Epithelial cell of esophagus (primary cell): Measurements from ENCODE around the gene AGAP3.

ENCODE experiments used
- DNase-seq: peaks from one replicate; pipeline ENCODE4 v3.0.0; 2010; ENCODE audit warnings: low read depth
- H3K4me3 ChIP-seq: 2 replicates; pipeline ENCODE4 v1.5.1; 2011; ENCODE audit warnings: mild to moderate bottlenecking, low read length, control low read depth
- TF ChIP-seq, protein P1 (sequence below): IDR thresholded peaks from 2 replicates; pipeline ENCODE4 v1.5.1; 2011; ENCODE audit warnings: low read depth, mild to moderate bottlenecking, low read length, control low read depth, inconsistent platforms; ENCODE audit not compliant: insufficient read depth; ENCODE audit errors: missing control alignments

AGAP3 gene

DNA sequence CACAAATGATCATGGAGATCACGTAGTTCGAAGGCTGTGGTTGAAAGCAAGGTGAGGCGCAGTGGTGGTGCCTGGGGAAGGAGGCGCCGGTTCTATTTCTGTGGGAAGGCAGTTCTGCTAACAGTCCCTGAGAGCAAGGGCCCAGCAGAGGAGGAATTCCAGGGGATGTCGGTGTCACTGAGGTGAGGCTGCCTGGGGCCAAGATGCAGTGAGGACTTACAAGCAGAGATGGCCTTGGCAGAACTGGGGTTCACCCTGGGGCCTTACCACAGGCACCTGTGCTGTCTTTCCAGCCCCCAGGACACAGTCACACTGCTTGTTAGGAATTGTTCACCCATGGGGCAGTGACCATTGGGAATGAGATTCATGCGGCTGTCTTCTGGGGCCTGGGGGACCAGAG, 54.6 kb downstream of the AGAP3 start:
- TF ChIP-seq, protein P1, sequence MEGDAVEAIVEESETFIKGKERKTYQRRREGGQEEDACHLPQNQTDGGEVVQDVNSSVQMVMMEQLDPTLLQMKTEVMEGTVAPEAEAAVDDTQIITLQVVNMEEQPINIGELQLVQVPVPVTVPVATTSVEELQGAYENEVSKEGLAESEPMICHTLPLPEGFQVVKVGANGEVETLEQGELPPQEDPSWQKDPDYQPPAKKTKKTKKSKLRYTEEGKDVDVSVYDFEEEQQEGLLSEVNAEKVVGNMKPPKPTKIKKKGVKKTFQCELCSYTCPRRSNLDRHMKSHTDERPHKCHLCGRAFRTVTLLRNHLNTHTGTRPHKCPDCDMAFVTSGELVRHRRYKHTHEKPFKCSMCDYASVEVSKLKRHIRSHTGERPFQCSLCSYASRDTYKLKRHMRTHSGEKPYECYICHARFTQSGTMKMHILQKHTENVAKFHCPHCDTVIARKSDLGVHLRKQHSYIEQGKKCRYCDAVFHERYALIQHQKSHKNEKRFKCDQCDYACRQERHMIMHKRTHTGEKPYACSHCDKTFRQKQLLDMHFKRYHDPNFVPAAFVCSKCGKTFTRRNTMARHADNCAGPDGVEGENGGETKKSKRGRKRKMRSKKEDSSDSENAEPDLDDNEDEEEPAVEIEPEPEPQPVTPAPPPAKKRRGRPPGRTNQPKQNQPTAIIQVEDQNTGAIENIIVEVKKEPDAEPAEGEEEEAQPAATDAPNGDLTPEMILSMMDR = no peak
- DNase-seq = no peak
- no peak overlapping the region for H3K4me3 ChIP-seq

DNA sequence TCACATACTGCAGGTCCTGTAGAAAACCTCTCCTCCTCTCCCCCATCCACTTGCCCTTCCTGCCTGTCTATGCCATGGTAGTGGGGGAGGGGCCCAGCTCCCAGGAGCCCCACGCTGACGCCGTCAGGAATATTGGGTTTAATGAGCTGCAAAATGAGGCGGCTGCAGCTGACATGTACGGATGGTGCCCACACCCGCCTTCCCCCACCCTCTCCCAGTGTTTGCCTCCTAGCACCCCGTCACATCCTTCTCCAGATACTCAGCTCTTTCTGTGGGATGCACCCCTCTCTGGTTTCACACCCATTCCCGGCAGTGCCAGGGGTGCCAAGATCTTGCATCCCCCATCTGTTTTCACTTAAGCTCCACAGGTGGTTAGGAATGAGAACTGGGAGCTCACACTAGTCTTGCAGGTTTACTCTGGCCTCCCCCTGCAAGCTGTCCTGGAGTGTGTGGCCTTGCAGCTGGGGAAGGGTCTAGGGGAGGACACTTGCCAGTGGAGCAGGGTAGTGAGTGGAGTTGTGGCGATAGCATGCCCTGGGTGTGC, 55.1 kb downstream of the AGAP3 start:
- no peak for DNase-seq
- H3K4me3 ChIP-seq = no peak overlapping the region
- TF ChIP-seq, protein P1 = no peak

GRCh38 chr7:151141855-151142685, 55.8 kb downstream of the AGAP3 start:
- H3K4me3 ChIP-seq = no peak overlapping the region
- no peak for DNase-seq
- TF ChIP-seq, protein P1 = no peak

DNA sequence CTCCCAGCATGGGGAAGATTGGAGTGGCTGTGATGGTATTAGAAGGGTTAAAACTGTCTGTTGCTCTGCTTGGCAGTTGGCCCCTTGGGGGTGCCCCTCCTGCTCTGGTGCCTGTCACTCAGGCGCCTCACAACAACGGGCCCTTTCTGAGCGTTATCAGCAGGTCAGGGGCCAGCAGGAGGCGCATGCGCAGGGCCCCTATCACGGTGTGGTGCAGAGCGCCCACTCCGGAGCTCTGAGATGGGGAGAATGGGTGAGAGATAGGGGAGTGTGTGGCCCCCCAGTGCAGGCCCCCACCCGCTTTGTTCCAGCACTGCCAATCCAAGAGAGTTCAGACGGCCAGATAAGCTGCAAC, 56.4 kb downstream of the AGAP3 start:
- TF ChIP-seq, protein P1 = no peak
- DNase-seq = no peak
- H3K4me3 ChIP-seq = no peak overlapping the region

DNA sequence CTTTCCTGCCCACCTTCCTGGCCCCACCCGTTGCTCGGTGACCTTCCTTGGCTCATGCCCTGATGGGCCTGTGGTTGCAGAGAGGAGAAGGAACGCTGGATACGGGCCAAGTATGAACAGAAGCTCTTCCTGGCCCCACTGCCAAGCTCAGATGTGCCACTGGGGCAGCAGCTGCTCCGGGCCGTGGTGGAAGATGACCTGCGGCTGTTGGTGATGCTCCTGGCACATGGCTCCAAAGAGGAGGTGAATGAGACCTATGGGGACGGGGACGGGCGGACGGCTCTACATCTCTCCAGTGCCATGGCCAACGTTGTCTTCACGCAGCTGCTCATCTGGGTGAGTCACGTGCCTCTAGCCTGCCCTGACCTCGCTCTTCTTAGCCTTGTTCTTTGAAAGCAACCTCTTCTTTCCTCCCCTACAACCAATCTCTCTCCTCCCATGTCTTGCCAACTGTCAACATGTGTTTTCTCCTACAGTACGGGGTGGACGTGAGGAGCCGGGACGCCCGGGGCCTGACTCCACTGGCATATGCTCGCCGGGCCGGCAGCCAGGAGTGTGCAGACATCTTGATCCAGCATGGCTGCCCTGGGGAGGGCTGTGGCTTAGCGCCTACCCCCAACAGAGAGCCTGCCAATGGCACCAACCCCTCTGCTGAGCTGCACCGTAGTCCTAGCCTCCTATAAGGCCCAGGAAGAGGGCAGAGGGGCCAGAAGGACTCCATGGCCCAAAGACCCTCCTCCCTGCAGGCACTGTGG, 57.2 kb downstream of the AGAP3 start:
- no peak overlapping the region for H3K4me3 ChIP-seq
- DNase-seq = no peak
- TF ChIP-seq, protein P1 = no peak

GRCh38 chr7:151144387-151144786, 58.1 kb downstream of the AGAP3 start:
- no peak overlapping the region for H3K4me3 ChIP-seq
- DNase-seq = no peak
- TF ChIP-seq, protein P1 = no peak
